ENCODE data around the gene TPRA1.
"Not testable (repeated sequence)": the region's sequence is repeated elsewhere in the genome, so short reads cannot be mapped to it uniquely, and the experiment has no call there.

TPRA1 gene

DNA sequence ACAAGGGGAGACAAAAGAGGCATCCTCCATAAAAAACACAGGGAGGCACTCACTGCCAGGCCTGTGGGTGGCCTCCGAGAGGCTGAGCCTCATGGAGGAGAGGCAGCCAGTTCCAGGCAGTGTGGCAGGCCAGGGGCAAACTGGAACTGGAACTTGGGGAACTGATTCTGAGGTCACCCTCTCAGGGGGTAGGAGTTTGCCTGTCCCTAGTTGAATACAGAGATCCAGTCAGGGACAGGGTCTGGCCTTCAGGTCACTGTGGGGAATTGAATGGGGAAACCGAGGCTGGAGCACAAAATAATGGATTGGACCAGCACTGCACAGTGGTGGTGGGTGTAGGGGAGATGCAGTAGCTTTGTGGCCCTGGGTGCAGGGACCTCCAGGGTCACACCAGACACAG is 58.7 kb downstream of the TPRA1 start:
- DNase-seq (ENCODE audit: low read depth), result no peak
- no peak for TF ChIP-seq CTCF (conservative IDR thresholded peaks at IDR 0.05; ENCODE audit: low read depth, low read length)
- H3K4me3 ChIP-seq (ENCODE audit: low read length), result no peak overlapping the region

DNA sequence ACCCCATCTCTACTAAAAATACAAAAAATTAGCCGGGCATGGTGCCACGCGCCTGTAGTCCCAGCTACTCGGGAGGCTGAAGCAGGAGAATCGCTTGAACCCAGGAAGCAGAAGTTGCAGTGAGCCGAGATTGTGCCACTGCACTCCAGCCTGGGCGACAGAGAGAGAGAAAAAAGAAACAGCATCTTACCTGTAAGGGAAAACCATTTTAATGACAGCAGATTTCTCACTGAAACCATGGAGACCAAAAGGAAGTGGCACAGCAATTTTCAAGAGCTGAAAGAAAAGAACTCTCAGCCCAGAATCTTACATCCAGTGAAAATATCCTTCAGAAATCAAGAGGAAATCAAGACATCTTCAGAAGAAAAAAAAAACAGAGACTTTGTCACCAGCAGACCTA is 59.7 kb downstream of the TPRA1 start:
- not testable (repeated sequence) for DNase-seq (ENCODE audit: low read depth); H3K4me3 ChIP-seq (ENCODE audit: low read length)

DNA sequence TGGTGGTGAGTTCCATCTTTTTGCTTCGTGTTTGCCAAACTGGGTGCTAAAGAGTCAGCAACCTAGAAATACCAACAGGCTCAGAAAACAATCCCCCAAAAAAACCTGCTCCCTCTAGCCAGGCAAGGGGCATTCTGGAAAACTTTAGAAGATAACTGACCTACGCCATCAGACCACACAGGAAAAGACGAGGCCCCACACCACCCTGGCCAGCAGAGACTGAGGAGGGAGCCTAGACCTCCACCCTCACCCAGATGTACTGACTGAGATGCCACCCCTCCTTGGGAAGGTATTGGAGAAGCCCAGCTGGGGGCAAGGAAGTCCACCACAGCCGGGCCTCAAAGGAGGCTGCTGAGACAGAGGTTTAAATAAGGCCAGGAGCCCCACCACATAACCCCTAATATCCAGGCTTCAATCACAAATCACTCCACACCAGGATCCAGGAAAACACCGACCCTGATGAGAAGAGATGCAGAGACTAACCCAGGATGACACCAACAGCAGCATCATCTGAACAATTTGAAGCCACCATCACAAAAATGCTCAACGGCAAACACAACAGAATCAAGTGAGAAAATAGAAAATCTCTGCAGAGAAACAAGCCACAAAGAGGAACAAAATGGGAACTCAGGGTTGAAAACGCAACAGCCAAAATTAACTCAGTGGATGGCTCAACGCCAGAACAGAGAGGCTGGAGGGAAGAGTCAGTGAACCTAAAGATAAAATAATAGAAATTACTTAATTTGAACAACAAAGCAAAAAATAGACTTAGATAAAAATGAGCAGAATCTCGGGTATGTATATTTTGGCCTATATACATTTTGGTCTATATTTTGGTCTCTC is 61.0 kb downstream of the TPRA1 start:
- H3K4me3 ChIP-seq (ENCODE audit: low read length), result no peak overlapping the region
- DNase-seq (ENCODE audit: low read depth), result no peak
- no peak for TF ChIP-seq CTCF (conservative IDR thresholded peaks at IDR 0.05; ENCODE audit: low read depth, low read length)

DNA sequence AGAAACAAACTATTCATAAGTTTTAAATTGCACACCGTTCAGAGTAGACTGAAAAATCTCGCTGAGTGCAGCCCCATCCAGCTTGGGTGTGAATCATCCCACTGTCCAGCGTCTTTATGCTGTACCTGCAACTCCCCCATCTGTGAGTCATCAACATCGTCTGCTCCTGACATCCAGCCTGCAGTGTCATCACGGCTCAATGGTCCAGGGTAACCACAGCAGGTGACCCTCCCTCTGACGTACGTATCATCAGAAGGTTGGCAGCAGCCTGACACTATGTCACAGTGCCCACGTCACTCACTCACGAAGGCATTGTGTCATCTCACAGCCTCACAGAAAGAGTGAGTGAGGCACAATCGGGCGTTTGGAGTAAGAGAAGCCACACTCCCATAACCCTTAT is 65.2 kb downstream of the TPRA1 start:
- no peak overlapping the region for H3K4me3 ChIP-seq (ENCODE audit: low read length)
- TF ChIP-seq CTCF (conservative IDR thresholded peaks at IDR 0.05; ENCODE audit: low read depth, low read length), result no peak
- no peak for DNase-seq (ENCODE audit: low read depth)

GRCh38 chr3:127524296-127524896 is 66.1 kb downstream of the TPRA1 start:
- no peak for DNase-seq (ENCODE audit: low read depth)
- no peak overlapping the region for H3K4me3 ChIP-seq (ENCODE audit: low read length)
- no peak for TF ChIP-seq CTCF (conservative IDR thresholded peaks at IDR 0.05; ENCODE audit: low read depth, low read length)

Data from retinal pigment epithelial cell (primary cell).